GM12873 (cell line): Measurements from ENCODE around the gene CDK19.

Source experiments
- CTCF ChIP-seq: IDR thresholded peaks from 2 replicates; pipeline ENCODE4 v1.5.1; 2012; ENCODE audit warnings: low read depth, mild to moderate bottlenecking, moderate library complexity, low read length, control low read depth; ENCODE audit not compliant: insufficient read depth; ENCODE audit errors: missing control alignments

Gene CDK19

GRCh38 chr6:110731898-110732297 lies 83.4 kb downstream of the CDK19 start:
- TF ChIP-seq CTCF = no peak

- TF ChIP-seq CTCF = no peak
Observed at GRCh38 chr6:110731196-110731595, 84.1 kb downstream of the CDK19 start.

GRCh38 chr6:110728501-110728900 lies 86.8 kb downstream of the CDK19 start:
- TF ChIP-seq CTCF = no peak

- TF ChIP-seq CTCF = no peak
Observed at GRCh38 chr6:110723017-110723416, 92.3 kb downstream of the CDK19 start.

- no peak for TF ChIP-seq CTCF
Observed at GRCh38 chr6:110720066-110720465, 95.2 kb downstream of the CDK19 start.

- no peak for TF ChIP-seq CTCF
Observed at GRCh38 chr6:110714143-110714542, 101.1 kb downstream of the CDK19 start.

- TF ChIP-seq CTCF = no peak
Observed at GRCh38 chr6:110712238-110712637, 103.0 kb downstream of the CDK19 start.

- TF ChIP-seq CTCF = no peak
Observed at GRCh38 chr6:110710115-110710514, 105.2 kb downstream of the CDK19 start.
